Ammon's horn (tissue), 1 donor: Measurements from ENCODE around the gene JAM3.
"Not testable (repeated sequence)": the region's sequence is repeated elsewhere in the genome, so short reads cannot be mapped to it uniquely, and the experiment has no call there.

Source experiments
- DNase-seq: peaks from one replicate; pipeline ENCODE4 v3.0.0-alpha.2; 2016; ENCODE audit warnings: low spot score

Gene JAM3

DNA sequence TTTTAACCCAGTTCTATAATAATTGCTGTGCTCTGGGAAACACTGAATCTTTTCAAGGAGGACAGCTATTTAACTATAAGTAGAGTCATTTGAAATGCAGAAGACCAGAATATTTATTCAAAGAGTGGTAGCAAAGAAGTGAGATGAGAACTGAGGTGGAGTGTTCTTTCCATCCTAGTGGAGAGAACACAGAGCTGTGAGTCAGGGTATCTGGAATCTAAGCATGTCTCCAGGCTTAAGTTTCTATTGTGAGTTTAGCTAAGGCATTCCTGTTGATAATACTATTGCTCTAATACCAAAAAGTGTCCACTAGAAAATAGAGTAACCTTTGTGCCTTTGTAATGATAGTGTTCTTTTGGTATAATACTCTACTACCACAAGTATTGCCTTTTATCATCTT is 32.4 kb downstream of the JAM3 start:
- no peak for DNase-seq

GRCh38 chr11:134110252-134110815 is 41.5 kb downstream of the JAM3 start:
- no peak for DNase-seq

DNA sequence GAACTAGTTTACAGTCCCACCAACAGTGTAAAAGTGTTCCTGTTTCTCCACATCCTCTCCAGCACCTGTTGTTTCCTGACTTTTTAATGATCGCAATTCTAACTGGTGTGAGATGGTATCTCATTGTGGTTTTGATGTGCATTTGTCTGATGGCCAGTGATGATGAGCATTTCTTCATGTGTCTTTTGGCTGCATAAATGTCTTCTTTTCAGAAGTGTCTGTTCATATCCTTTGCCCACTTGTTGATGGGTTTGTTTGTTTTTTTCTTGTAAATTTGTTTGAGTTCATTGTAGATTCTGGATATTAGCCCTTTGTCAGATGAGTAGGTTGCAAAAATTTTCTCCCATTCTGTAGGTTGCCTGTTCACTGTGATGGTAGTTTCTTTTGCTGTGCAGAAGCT is 44.9 kb downstream of the JAM3 start:
- not testable (repeated sequence) for DNase-seq

DNA sequence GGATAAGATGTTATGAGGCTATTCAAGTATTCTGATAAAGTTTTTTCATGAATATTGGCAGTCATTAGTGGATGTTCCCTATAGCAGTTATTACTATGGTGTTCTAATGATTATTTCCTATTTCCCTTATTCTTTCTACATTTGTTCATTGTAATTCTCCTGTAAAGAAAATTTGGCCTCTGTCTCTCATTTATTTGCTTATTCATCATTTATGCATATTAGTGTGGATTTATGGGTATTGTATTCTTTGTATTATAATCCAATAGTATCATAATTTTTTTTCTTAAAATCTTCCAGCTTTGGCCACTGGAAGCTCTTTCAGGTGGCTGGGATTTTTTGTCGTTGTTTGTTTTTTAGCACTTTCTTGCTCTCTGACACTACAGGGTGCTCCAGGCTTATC is 47.3 kb downstream of the JAM3 start:
- DNase-seq, result no peak

DNA sequence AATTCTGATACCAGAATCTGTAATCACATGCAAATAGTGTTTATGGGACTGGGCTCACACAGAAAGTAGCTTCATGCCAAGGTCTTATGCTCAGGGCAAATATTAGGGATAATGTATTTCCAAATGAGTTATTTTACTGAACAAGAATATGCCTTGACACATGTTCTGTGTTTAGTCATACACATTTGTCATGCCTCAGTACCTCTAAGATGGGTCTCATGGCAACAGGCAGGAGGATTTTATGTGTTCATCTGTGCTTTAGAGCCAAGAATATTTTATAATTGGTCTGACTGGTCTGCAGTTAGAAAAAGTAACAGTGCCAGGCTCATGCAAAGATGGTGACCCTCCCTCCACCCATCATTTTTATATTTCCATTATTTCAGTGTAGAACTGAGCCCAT is 49.1 kb downstream of the JAM3 start:
- DNase-seq, result no peak

GRCh38 chr11:134119094-134119493 is 50.2 kb downstream of the JAM3 start:
- no peak for DNase-seq

DNA sequence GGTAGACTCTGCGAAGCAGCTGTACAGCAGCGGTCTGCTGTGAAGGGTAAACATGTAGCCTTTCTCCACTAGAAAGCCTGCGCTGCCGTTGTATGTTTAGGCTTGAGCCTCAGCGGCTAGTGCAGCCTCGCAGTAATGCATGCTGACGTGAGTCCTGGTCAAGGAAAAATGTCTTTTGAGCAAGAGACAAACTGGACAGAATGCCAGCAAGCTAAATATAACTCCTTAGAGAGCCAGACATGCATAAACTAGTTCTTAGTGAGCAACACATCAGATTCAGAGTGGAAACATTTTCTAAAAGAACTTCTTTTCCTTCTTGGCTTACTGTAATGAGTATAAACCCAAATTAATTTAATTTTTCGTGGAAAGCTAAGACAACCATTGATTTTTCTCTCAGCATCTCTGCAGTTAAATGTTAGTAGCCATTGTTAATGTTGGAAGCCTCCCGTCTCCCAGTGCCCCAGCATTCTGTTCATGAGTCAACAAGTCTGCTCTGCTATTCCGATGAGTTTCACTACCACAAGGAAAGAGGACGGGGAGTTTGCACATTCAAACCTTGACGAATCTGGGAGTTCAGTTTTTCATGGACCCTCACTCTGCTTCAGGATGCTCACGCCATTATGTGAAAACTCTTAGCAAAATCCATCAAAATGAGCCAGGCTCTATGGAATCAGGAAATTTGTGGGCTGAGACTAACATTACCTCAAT is 51.4 kb downstream of the JAM3 start:
- DNase-seq, result peak; percentile 78

DNA sequence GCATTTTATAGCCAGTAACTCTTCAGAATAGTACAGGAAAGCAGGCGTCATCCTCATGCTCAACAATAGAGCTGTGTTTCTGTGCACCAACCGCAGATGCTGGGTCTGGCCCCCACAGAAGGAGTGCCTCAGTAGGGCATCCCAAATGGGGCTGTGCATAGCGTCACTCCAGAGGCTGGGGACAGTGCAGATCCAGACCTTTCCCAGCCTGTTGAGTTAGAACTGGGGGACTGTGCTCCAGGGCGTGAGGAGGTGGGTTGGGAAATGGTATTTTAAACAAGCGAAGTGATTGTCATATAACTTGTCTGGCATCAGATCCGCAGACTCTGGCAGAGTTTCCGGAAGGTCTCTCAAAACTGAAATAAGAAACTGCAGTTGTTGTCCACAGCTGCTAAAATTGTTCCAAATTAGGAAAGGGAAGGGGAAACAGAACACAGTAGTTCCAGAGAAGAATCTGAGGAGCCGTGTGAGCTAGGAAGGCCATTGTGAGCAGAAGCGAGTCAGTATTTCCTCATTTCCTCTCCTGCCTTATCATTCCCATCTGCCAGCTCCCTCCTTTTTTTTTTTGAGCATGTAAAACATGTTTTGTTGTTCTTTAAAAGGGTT is 52.2 kb downstream of the JAM3 start:
- peak; percentile 92 for DNase-seq

DNA sequence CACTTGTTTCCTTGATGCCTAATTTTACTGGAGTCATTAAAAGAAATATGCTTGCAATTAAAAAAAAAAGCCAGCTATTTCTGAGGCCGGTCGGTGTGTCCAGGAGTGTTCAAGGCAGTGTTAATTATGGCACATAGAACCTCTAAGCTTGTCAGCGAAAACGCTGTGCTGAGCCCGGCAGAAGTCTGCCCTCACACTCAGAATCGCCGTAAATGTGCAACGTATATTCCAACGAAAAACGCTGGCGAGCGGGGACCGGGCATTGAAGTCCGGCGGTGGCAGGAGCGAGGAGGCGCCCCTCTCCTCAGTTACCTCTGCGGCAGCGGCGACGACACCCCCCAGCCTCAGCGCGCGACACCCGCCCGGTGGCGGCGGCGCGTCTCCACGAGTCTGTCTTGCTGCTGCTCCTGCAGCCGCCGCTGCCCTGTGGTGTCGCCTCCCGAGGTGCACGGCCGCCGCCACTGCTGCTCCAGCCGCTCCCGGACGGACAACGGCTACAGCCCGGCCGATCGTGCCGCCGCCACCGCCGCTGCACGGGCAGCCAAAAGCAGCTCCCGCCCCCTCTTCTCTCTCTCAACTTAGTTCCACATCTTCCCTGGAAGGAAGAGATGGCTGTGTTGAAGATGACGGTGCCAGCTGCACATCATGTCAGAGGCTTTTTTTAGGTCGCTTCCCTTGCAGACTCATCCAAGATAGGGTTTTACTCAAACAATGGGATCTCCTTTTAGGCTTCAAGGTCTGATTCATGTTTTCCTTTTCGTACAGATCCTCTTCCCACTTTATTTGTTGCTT is 56.0 kb downstream of the JAM3 start:
- peak; percentile 83 for DNase-seq

DNA sequence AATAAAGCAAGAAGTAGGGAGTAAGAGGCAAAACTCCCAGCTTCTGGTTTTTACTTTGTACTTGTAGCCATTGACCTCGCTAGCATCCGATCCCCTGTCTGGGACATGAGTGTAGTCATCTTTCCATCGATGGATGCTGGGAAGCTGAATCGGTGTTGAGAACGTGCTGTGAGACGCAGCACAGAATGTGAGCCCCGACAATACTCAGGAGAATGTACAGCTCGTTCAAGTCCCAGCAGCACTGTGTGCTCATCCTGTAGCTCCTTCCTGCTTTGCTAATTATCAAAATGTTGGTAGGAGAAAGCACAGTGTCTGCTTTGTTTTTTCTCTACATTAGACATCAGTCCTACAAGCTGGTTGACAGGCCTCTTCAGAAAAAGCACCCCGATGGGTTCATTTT is 56.6 kb downstream of the JAM3 start:
- peak; percentile 72 for DNase-seq

DNA sequence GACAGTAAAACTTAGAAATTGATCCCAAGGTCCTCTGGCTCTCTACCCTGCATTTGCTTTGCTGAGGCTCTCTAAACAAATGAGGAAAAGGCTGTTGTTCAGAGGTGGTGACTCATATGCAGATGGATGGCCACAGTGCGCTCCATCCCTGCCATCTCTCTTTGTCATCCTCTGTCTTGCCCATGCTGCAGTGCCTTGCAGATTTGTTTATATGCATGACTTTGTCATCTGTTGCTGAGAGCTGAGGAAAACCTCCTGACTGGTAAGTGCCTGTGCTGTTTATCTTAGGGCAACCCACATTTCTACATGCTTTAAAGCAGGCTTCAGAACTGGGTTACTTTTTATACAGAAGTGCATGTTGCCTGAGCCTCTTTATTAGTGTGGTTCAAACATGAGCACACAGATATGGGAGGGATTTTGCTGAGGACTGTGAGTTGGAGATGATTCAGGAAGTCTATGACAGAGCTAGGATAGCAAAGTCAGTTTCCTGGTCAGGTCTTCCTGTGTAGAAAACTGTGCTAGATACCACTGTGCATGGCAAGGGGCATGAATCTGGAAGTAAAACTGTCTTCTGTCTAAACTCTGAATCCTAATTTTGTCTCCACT is 57.4 kb downstream of the JAM3 start:
- peak; percentile 93 for DNase-seq

- DNase-seq, result no peak
Measured at GRCh38 chr11:134131628-134132244, 62.9 kb downstream of the JAM3 start.

DNA sequence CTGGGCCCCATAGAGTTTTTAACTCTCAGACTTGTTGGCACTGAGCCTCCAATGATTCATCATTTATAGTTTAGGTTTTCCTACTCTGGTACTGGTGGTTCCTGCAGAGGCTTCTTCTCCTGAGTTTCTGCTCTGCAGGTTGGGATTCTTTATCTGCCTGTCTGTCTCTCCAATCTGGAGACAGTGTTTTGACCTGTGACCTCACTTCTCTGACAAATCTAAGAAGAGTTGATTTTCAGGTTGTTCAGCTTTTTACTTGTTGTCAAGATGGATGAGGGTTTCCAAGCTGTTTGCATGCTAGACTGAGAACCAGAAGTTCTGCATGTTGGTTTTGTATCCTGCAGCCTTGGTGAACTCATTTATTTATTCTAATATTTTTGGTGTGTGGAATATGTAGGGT is 63.9 kb downstream of the JAM3 start:
- DNase-seq, result no peak

DNA sequence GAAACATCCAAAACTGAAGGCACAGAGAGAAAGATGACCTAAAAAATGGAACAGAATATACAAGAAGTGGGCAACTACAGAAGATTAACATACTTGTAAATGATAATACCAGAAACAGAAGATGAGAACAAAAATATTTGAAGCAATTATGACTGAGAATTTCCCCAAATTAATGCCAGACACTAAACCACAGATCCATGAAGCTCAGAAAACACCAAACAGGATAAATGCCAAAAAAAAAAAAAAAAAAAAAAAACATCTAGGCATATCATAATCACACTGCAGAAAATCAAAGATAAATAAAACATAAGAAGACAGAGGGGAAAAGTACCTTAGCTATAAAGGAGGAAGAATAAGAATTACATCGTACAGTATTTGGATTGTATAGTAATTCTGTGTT is 65.3 kb downstream of the JAM3 start:
- DNase-seq, result no peak

DNA sequence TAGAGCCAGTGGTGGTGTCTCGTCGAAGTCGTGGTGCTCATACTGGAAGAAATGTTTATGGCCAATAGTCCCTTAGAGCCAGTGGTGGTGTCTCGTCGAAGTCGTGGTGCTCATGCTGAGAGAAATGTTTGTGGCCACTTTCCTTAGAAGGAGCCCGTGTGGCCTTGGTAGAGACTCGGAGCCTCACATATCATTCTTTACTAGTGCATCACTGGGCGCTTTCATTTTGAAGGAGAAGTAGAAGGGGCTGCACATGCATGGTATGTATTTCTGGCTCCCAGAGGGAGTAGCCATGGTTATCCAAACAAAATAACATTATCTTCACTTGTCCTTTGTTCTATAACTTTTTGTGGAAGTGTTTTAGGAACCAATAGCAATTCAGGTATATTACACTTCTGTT is 69.5 kb downstream of the JAM3 start:
- no peak for DNase-seq

DNA sequence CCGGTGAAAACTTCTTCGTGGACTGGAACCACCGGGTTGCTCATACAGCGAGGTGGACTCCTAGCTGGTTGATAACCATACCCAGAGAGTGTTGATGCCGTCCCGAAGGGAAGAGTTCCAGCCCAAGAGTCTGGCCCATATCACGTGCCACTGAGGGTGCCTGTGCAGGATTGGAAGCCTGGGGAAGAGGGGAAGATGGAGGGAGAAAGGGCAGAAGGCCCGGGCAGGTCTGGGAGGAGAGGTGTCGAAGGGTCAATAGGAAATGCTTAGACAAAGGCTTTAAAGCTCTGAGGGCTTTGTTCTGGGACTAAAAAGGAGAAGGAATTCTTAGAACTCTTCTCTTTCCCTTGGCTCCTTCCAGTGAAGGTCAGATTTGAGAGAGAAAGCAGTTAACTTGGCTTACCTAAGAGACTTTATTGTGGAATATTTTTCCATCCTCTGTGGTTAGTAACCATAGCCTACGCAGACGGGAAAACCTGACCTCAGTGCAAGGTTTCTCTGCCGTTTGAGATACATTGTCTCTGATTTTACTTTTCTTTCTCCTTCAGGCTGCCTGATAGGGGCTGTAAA is 70.5 kb downstream of the JAM3 start:
- no peak for DNase-seq

GRCh38 chr11:134139873-134140331 is 71.0 kb downstream of the JAM3 start:
- peak; percentile 95 for DNase-seq

- no peak for DNase-seq
Measured at GRCh38 chr11:134140961-134141490, 72.2 kb downstream of the JAM3 start.

- no peak for DNase-seq
Measured at GRCh38 chr11:134142536-134142935, 73.7 kb downstream of the JAM3 start.

DNA sequence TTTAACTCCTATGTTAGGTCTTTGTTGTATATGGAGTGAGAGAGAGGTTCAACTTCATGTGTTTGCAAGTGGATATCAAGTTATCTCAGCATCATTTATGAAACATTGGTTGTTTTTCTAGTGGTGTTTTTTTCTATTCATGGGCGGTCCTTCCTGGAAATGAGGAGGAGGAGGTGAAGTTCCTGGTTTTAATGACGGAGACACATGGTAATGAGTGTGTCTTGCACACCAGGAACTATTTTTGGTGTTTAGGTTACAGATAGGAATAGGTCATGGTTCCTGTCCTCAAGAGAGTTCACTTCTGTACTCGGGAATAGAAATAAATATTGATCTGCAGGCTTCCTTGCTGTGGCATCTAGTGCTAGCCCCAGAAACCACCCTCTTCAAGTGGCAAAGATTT is 74.9 kb downstream of the JAM3 start:
- no peak for DNase-seq

DNA sequence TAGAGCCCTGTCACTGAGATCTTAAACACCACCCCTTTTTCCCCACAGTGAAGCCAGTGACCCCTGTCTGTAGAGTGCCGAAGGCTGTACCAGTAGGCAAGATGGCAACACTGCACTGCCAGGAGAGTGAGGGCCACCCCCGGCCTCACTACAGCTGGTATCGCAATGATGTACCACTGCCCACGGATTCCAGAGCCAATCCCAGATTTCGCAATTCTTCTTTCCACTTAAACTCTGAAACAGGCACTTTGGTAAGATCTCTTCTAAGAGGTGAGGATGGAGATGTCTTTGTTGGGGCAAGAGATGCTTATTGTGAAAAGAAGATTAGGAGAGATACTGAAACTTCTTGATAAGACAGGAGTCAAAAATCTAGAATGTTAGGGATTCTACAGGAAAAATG is 75.9 kb downstream of the JAM3 start:
- DNase-seq, result no peak
